GM12872 (cell line): Measurements from ENCODE around the gene PRRG1.

Experiments used
- TF ChIP-seq, protein P1 (sequence below): IDR thresholded peaks from 3 replicates; pipeline ENCODE4 v1.5.1; 2011; ENCODE audit warnings: low read depth, mild to moderate bottlenecking, low read length, moderate library complexity; ENCODE audit not compliant: insufficient read depth

PRRG1 gene

DNA sequence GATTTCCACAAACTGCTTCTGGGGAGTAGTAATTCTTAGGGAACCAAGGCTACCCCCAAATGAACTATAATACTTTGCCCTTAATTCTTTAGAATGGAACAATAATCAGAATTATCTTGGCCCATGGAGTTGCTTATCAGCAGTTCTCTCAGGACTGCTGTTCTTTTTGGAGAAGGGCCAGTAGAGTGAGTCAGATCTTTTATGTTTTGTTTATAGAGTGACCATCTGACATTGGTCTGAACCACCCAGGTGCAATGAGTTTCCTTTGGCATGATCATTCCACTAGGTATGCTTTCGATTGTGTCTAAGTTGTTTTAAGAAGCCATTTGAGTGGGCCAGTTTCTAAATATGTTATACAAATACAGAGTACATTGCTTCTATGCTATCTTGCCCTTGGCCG, 31.8 kb downstream of the PRRG1 start:
- TF ChIP-seq, protein P1, sequence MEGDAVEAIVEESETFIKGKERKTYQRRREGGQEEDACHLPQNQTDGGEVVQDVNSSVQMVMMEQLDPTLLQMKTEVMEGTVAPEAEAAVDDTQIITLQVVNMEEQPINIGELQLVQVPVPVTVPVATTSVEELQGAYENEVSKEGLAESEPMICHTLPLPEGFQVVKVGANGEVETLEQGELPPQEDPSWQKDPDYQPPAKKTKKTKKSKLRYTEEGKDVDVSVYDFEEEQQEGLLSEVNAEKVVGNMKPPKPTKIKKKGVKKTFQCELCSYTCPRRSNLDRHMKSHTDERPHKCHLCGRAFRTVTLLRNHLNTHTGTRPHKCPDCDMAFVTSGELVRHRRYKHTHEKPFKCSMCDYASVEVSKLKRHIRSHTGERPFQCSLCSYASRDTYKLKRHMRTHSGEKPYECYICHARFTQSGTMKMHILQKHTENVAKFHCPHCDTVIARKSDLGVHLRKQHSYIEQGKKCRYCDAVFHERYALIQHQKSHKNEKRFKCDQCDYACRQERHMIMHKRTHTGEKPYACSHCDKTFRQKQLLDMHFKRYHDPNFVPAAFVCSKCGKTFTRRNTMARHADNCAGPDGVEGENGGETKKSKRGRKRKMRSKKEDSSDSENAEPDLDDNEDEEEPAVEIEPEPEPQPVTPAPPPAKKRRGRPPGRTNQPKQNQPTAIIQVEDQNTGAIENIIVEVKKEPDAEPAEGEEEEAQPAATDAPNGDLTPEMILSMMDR = no peak

DNA sequence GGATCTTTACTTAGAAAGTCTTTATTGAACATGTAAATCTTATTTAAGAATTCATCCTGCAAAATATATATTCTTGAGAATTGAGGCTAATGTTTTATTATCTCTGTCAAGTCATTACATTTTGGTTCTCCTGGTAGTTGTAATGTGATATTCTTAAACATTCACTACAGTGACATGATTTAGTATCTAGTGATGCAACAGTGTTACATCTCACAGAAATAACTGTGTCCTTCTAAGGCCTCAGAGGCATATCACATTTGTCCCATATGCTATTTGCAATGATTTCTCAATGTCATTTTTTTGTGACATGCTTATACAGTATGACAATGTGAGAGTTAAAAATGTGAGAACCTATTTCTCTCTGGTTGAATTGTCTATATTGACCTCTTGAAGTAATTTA, 34.1 kb downstream of the PRRG1 start:
- TF ChIP-seq, protein P1 = no peak

DNA sequence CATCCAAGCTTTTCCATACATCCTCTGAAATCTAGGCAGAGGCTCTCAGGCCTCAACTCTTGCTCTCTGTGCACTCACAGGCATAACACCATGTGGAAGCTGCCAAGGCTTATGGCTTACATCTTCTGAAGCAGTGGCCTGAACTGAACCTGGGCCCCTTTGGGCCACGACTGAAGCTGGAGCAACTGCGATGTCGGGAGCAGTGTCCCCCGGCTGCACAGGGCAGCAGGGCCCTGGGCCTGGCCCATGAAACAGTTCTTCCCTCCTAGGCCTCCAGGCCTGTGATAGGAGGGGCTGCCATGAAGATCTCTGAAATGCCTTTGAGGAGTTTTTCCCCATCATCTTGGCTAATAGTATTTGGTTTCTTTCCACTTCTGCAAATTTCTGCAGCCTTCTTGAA, 39.2 kb downstream of the PRRG1 start:
- TF ChIP-seq, protein P1 = no peak

DNA sequence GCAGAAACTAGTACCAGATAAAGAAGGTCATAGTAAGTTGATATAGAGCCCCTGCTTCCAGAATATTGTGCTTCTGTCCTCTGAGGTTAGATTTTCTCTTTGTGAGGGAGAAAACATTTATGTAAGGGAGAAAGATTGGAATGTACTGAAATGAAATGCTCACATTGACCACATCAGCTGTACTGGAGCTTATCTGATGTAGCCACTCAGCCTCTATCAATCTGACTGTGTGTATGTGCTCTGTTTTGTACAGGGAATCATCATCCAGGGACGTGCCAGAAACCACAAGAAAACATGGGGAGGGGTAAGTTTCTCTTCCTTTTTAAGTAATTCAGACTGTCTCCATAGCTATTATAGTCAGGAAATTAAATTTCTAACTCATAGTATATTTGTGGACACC, 56.8 kb downstream of the PRRG1 start:
- TF ChIP-seq, protein P1 = no peak

DNA sequence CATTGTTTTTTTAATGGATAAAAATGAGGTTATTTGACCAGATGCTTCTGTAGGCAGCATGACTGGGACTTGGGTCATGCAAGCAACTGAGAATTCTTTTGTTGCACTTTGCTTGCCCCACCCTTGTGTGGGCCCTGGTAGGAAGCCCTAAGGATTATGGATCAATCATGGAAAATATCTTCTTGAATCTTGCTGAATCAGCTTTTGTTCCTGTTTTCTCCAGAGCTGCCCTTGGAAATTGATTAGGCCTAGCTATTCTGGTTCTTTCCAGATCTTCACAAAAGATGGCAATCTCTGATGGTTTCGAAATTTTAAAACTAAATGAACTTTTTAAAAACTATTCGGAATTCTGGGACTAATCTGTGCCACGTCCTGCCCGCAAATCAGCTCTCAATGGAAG, 58.6 kb downstream of the PRRG1 start:
- TF ChIP-seq, protein P1 = no peak

DNA sequence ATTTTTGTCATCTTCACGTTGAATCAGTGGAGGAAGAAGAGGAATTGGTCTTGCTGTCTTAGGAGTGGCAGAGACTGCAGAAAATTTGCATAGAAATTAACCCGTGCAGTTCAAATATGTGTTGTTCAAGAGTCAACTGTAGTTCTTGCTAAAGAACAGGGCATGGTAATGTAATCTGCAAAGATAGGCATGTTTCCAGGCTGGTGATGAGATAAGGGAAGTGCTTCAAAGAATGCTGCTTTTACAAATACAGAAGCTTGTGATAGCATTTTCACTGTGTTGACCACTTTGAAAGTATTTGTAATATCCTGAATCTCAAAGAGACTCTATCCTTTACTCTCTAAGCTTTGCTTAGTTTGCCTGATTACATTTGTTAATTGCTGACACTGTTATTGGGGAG, 60.1 kb downstream of the PRRG1 start:
- TF ChIP-seq, protein P1 = no peak

DNA sequence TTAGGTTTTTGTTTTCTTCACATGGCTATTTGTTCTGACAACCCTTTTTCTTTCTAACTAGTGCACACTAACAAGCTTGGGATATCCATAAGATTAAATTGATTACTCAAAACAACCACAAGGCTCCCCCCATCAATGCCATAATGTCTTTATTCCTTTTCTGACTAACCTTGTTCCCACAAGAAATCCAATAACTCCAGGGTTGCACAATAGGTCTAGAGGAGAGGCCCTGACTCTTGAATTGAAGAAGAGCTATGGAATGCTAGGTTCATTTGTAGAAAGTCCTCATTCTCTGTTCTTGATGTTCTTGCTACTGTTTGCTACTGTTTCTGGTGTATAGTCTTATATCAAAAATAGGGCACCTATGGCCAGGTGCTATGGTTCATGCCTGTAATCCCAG, 71.0 kb downstream of the PRRG1 start:
- TF ChIP-seq, protein P1 = no peak

DNA sequence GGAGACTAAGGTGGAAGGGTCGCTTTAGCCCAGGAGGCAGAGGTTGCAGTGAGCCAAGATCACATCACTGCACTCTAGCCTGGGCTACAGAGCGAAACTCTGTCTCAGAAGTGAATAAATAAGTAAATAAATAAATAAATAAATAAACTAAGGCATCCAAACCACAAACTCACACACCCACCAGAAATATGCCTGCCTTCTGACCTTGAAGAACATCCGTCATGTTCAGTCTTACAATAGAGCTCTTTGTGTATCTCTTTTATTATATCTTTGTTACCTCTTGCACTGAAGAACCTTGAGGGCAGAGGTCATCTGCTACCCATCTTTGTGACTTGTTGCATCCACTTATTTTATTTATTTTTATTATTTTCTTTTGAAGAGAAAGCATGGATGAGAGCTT, 71.6 kb downstream of the PRRG1 start:
- TF ChIP-seq, protein P1 = no peak
